Naive thymus-derived CD4-positive, alpha-beta T cell (primary cell): ENCODE results near the gene SERPING1. TPM values are rescaled to one million over a fixed set of nuclear protein-coding genes. Genes with fewer than 3 reads are reported as not detected.

ENCODE experiments used
- ATAC-seq: fragments of 150-1000 bp; cut with Tn5 transposase; 2 replicates; pipeline ENCODE4 v1.10.0; 2021; ENCODE audit warnings: mild to moderate bottlenecking, moderate library complexity
- CTCF ChIA-PET: fragments of 350-600 bp; sonication (Branson Sonifier 250); formaldehyde crosslinking; loops from one replicate; lab custom pipeline; 2021; ENCODE audit warnings: antibody characterized with exemption; lab: Charles Lee
- POLR2A ChIA-PET: fragments of 350-600 bp; sonication (Branson Sonifier 250); formaldehyde crosslinking; loops from one replicate; lab custom pipeline; 2021; ENCODE audit warnings: antibody characterized with exemption, inconsistent platforms; lab: Charles Lee
- DNase-seq, 9 donors: peaks; one replicate each; pipeline versions ENCODE4 v3.0.0 to v3.0.0-alpha.2; 2020 to 2022; ENCODE audit warnings: mixed read lengths in 1 of 9
- H3K27ac ChIP-seq: one replicate; pipeline ENCODE4 v1.7.0; 2013; ENCODE audit warnings: mild to moderate bottlenecking, low read depth, low read length, moderate library complexity
- H3K27me3 ChIP-seq, 2 donors: one replicate each; pipeline ENCODE4 v1.7.0; 2013; ENCODE audit warnings: low read length in 2 of 2, mild to moderate bottlenecking in 2 of 2, moderate library complexity in 2 of 2; ENCODE audit not compliant: control insufficient read depth in 2 of 2, insufficient read depth in 2 of 2
- H3K36me3 ChIP-seq, 3 experiments: 1 replicate in 2 of 3; 2 replicates in 1 of 3; pipeline ENCODE4 v1.7.0; 2013; ENCODE audit warnings: low read length in 3 of 3, mild to moderate bottlenecking in 3 of 3, moderate library complexity in 1 of 3; ENCODE audit not compliant: insufficient read depth in 3 of 3, control insufficient read depth in 2 of 3
- H3K4me1 ChIP-seq, 2 donors: one replicate each; pipeline ENCODE4 v1.7.0; 2013; ENCODE audit warnings: low read length in 2 of 2, mild to moderate bottlenecking in 2 of 2, moderate library complexity in 1 of 2; ENCODE audit not compliant: control insufficient read depth in 2 of 2, insufficient read depth in 2 of 2
- H3K4me3 ChIP-seq: 2 replicates; pipeline ENCODE4 v1.7.0; 2013; ENCODE audit warnings: mild to moderate bottlenecking, low read length
- H3K9me3 ChIP-seq, 3 experiments: 1 replicate in 2 of 3; 2 replicates in 1 of 3; pipeline ENCODE4 v1.7.0; 2013; ENCODE audit warnings: low read length in 3 of 3; ENCODE audit not compliant: control insufficient read depth in 2 of 3
- H3K27ac Mint-ChIP-seq, 9 donors: one replicate each; pipeline ENCODE4 v1.8.0; 2020 to 2022; ENCODE audit warnings: mixed read lengths in 9 of 9, mild to moderate bottlenecking in 8 of 9, moderate library complexity in 5 of 9, inconsistent platforms in 2 of 9
- H3K27me3 Mint-ChIP-seq, 5 donors: one replicate each; pipeline ENCODE4 v1.8.0; 2021 to 2022; ENCODE audit warnings: mixed read lengths in 5 of 5, mild to moderate bottlenecking in 1 of 5
- H3K36me3 Mint-ChIP-seq, 5 donors: one replicate each; pipeline ENCODE4 v1.8.0; 2020 to 2022; ENCODE audit warnings: mixed read lengths in 5 of 5, mild to moderate bottlenecking in 3 of 5, inconsistent platforms in 1 of 5
- H3K4me1 Mint-ChIP-seq, 7 donors: one replicate each; pipeline ENCODE4 v1.8.0; 2020 to 2022; ENCODE audit warnings: mixed read lengths in 7 of 7, mild to moderate bottlenecking in 3 of 7, inconsistent platforms in 1 of 7
- H3K4me3 Mint-ChIP-seq, 10 donors: one replicate each; pipeline ENCODE4 v1.8.0; 2020 to 2022; ENCODE audit warnings: mild to moderate bottlenecking in 10 of 10, mixed read lengths in 10 of 10, moderate library complexity in 6 of 10, inconsistent platforms in 2 of 10
- H3K9me3 Mint-ChIP-seq, 11 donors: one replicate each; pipeline ENCODE4 v1.8.0; 2020 to 2022; ENCODE audit warnings: mixed read lengths in 11 of 11, mild to moderate bottlenecking in 4 of 11, inconsistent platforms in 1 of 11, moderate library complexity in 1 of 11
- intact Hi-C, 2 donors: fragments of 100-400 bp; cut with micrococcal nuclease; formaldehyde crosslinking; loops; one replicate each; pipeline ENCODE4 v1.15.1; 2023
- polyA plus RNA-seq, 2 donors: library from polyadenylated mRNA; unstranded; fragments of 300-500 nt; fragmentation: Illumina TruSeq; gene quantifications; one replicate each; pipeline ENCODE4 v1.2.3, GENCODE V29; 2021
- total RNA-seq, 6 experiments: library from RNA in 5 of 6; stranded (reverse) in 5 of 6; gene quantifications; 1 replicate in 5 of 6; 2 replicates in 1 of 6; pipeline ENCODE4 v1.2.3 and lab custom pipeline; 2021 to 2026

The SERPING1 gene
- total and polyA plus RNA-seq, 7 experiments from 2014 or later, result 0.21 to 3.7 (median 0.97) TPM; not detected in 4

- peaks cover 10 to 17% of the 10 kb centered on the region in 2 donors for H3K27me3 ChIP-seq
- ChIA-PET CTCF (interaction anchor here (0.6 to 2.4 kb wide), 18 partner anchors 11 to 1502 kb away, joined by 3 to 25 read pairs (median 4); partner anchors contain the start of genes MED19, TMX2 and UBE2L6), POLR2A (interaction anchor here (0.6 to 1.4 kb wide), 6 partner anchors 13 to 135 kb away, joined by 3 to 7 read pairs (median 4); no protein-coding TSS in a partner anchor)
- intact Hi-C loops, result loop anchor here (1.0 to 2.0 kb wide), 5 partner anchors 113 to 186 kb away; partner anchors contain the start of gene TIMM10 (in 1 of the 2)
- peaks cover 0 to 4% (median 0%) of the 10 kb centered on the region in 11 donors for H3K9me3 Mint-ChIP-seq
- peaks cover 21 to 56% (median 34%) of the 10 kb centered on the region in 7 donors for H3K4me1 Mint-ChIP-seq
- DNase-seq (no peak), ATAC-seq (no peak)
- H3K27ac ChIP-seq, result no peak overlapping the region
- H3K9me3 ChIP-seq, result no peaks in the 10 kb centered on the region
- H3K36me3 Mint-ChIP-seq, result no peaks in the 10 kb centered on the region
- no peak overlapping the region for H3K4me3 Mint-ChIP-seq
- no peaks in the 10 kb centered on the region for H3K36me3 ChIP-seq
- no peak overlapping the region for H3K4me3 ChIP-seq
- H3K27ac Mint-ChIP-seq, result no peak overlapping the region
- H3K4me1 ChIP-seq, result peaks cover 3 to 8% of the 10 kb centered on the region in 2 donors
- peaks cover 30 to 55% (median 44%) of the 10 kb centered on the region in 5 donors for H3K27me3 Mint-ChIP-seq
Measured at GRCh38 chr11:57643802-57644201, 46.3 kb downstream of the SERPING1 start.

DNA sequence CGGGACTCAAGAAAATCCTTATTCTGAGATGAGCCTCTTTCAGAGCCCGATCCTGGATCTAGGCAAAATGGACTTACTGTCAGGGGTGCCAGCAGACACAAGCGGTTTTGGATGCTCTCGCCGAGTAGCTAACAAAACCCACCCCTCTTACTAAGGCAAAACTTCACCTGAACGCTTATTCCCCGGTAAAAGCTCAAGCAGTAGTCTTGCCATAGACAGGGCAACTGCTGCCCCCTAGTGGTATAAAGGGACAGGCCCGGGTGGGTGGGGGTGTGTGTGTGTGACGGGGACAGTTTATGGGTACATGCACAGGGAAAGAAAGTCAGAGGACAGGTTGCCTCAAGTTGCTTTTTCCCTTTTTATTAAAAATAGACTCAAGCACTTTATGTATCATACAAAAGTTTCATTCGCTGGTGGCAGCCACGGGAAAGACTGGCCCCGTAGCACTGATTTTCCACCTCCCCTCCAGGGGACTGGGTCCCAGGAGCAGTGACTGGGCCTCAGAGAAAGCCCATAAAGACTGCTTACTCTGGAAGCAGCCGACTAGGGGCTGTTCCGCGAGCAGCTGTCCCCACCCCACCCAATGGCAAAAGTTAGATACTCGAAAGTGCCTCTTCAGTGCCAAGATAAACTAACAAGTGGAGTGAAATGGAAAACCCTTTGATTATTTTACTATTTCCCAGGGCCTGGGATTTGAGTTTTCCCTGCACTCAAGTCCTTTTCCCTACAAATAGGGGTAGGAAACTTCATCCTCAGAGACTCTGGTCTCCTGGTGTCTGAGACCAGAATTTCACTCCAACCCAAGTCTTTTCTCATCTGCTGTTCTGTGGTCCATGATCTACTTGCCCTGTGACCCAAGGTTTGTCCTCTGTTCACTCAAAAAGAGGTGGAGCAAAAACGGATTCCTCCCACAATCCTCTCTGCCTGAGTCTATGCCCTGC lies 47.5 kb downstream of the SERPING1 start:
- peaks cover 30 to 60% (median 47%) of the 10 kb centered on the region in 5 donors for H3K27me3 Mint-ChIP-seq
- ATAC-seq (peak; percentile 87), DNase-seq (peak; percentile 61 to 91 (median 85))
- peaks cover 25 to 60% (median 41%) of the 10 kb centered on the region in 7 donors for H3K4me1 Mint-ChIP-seq
- Histone ChIP-seq H3K27ac (no peak overlapping the region), H3K4me3 (no peak overlapping the region), H3K36me3 (no peaks in the 10 kb centered on the region), H3K4me1 (peaks cover 11 to 14% of the 10 kb centered on the region in 2 donors), H3K27me3 (peaks cover 10 to 18% of the 10 kb centered on the region in 2 donors), H3K9me3 (no peaks in the 10 kb centered on the region)
- POLR2A ChIA-PET, result interaction anchor here (1.1 to 1.4 kb wide), 3 partner anchors 11 to 77 kb away, joined by 3 to 6 read pairs (median 4); no protein-coding TSS in a partner anchor
- no peak overlapping the region for H3K4me3 Mint-ChIP-seq
- CTCF ChIA-PET, result interaction anchor here (0.7 to 2.4 kb wide), 18 partner anchors 14 to 301 kb away, joined by 3 to 25 read pairs (median 3); partner anchors contain the start of genes SLC43A1 and UBE2L6
- H3K27ac Mint-ChIP-seq, result peak overlapping the region in 2 of 9 donors; percentile 36 to 56
- H3K9me3 Mint-ChIP-seq, result peaks cover 0 to 4% (median 0%) of the 10 kb centered on the region in 11 donors
- intact Hi-C loops, result loop anchor here (1.0 to 2.0 kb wide), 5 partner anchors 114 to 187 kb away; partner anchors contain the start of gene TIMM10 (in 1 of the 2)
- no peaks in the 10 kb centered on the region for H3K36me3 Mint-ChIP-seq

- peaks cover 10 to 18% of the 10 kb centered on the region in 2 donors for H3K27me3 ChIP-seq
Measured at GRCh38 chr11:57645689-57646085, 48.2 kb downstream of the SERPING1 start.

DNA sequence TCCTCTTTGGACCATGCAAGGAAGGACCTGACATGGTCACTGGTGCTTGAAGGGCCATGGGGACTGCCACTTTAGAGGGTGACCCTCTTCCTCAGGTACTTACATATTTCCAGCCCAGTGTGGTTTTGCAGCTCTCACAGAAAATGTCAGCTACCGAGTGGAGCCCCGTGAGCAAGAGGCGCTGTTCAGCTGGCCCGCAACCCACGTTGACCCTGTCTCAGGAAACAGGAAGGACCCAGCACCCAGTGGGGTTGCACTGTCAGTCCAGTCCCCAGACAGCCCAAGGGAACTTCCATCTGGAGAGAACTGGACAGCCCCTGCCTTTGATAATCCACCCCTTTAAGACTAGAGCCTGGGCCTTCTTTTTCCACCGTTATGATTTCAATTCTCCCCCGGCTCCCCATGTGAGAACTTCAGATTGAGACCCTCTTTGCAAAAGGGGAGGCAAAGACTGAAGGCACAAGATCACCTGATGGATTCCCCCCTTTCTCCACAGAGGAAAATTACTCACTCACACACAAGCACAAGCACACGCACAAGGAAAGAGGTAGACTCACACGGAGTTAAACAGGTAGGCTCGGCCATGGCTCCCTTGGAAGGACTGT lies 48.8 kb downstream of the SERPING1 start:
- Mint-ChIP-seq H3K27me3 (peaks cover 30 to 60% (median 47%) of the 10 kb centered on the region in 5 donors), H3K27ac (peak overlapping the region in 2 of 9 donors; percentile 66 to 82), H3K4me1 (peaks cover 23 to 55% (median 46%) of the 10 kb centered on the region in 7 donors), H3K9me3 (peaks cover 0 to 4% (median 0%) of the 10 kb centered on the region in 11 donors), H3K4me3 (peak overlapping the region in 4 of 10 donors; percentile 27 to 79 (median 58)), H3K36me3 (no peaks in the 10 kb centered on the region)
- Histone ChIP-seq H3K4me3 (no peak overlapping the region), H3K27me3 (peaks cover 10 to 18% of the 10 kb centered on the region in 2 donors), H3K4me1 (peaks cover 11 to 18% of the 10 kb centered on the region in 2 donors), H3K9me3 (no peaks in the 10 kb centered on the region), H3K27ac (no peak overlapping the region), H3K36me3 (no peaks in the 10 kb centered on the region)
- ATAC-seq (no peak), DNase-seq (no peak)
- ChIA-PET CTCF (interaction anchor here (1.2 to 2.0 kb wide), 3 partner anchors 9 to 78 kb away, joined by 3 to 9 read pairs (median 3); partner anchors contain the start of gene UBE2L6), POLR2A (interaction anchor here (1.4 kb wide), 1 partner anchor 78 kb away, joined by 5 read pairs; no protein-coding TSS in a partner anchor)
- intact Hi-C loops, result no loop called here

More at GRCh38 chr11:57645689-57646085, 48.2 kb downstream of the SERPING1 start:
- intact Hi-C loops, result loop anchor here in 1 of 2 donors (2.0 kb wide), 1 partner anchor 115 kb away; the partner anchor contains the start of gene TIMM10
- CTCF ChIA-PET, result interaction anchor here (1.1 to 2.4 kb wide), 5 partner anchors 9 to 152 kb away, joined by 3 to 12 read pairs (median 3); partner anchors contain the start of gene UBE2L6
- H3K4me1 Mint-ChIP-seq, result peaks cover 25 to 61% (median 44%) of the 10 kb centered on the region in 7 donors
- POLR2A ChIA-PET, result interaction anchor here (1.1 kb wide), 1 partner anchor 11 kb away, joined by 3 read pairs; no protein-coding TSS in a partner anchor
- H3K27ac Mint-ChIP-seq, result peak overlapping the region in 1 of 9 donors; percentile 66
- H3K4me3 ChIP-seq, result no peak overlapping the region
- no peaks in the 10 kb centered on the region for H3K9me3 ChIP-seq
- DNase-seq (no peak), ATAC-seq (no peak)
- peaks cover 0 to 4% (median 0%) of the 10 kb centered on the region in 11 donors for H3K9me3 Mint-ChIP-seq
- no peaks in the 10 kb centered on the region for H3K36me3 Mint-ChIP-seq
- H3K27ac ChIP-seq, result no peak overlapping the region
- peaks cover 30 to 60% (median 47%) of the 10 kb centered on the region in 5 donors for H3K27me3 Mint-ChIP-seq
- H3K4me3 Mint-ChIP-seq, result no peak overlapping the region
- peaks cover 11 to 18% of the 10 kb centered on the region in 2 donors for H3K4me1 ChIP-seq
- H3K36me3 ChIP-seq, result no peaks in the 10 kb centered on the region

- ChIA-PET CTCF (interaction anchor here (0.7 to 2.0 kb wide), 6 partner anchors 10 to 189 kb away, joined by 3 to 9 read pairs (median 3); partner anchors contain the start of gene UBE2L6), POLR2A (interaction anchor here (1.4 kb wide), 1 partner anchor 78 kb away, joined by 5 read pairs; no protein-coding TSS in a partner anchor)
- H3K36me3 ChIP-seq, result no peaks in the 10 kb centered on the region
- Mint-ChIP-seq H3K27ac (peak overlapping the region in 3 of 9 donors; percentile 65 to 82 (median 66)), H3K9me3 (peaks cover 0 to 4% (median 0%) of the 10 kb centered on the region in 11 donors), H3K4me3 (peak overlapping the region in 9 of 10 donors; percentile 5 to 79 (median 31)), H3K27me3 (peaks cover 30 to 60% (median 47%) of the 10 kb centered on the region in 5 donors), H3K4me1 (peaks cover 20 to 53% (median 44%) of the 10 kb centered on the region in 7 donors), H3K36me3 (no peaks in the 10 kb centered on the region)
- ATAC-seq (no peak), DNase-seq (no peak)
- no peak overlapping the region for H3K27ac ChIP-seq
- H3K4me3 ChIP-seq, result no peak overlapping the region
- H3K4me1 ChIP-seq, result peaks cover 11 to 18% of the 10 kb centered on the region in 2 donors
- H3K9me3 ChIP-seq, result no peaks in the 10 kb centered on the region
- H3K27me3 ChIP-seq, result peaks cover 10 to 18% of the 10 kb centered on the region in 2 donors
- intact Hi-C loops, result no loop called here
Measured at GRCh38 chr11:57646799-57647303, 49.4 kb downstream of the SERPING1 start.
